LNCaP clone FGC (cell line): ENCODE results near the gene LIFR.

Source experiments
- DNase-seq: peaks from one replicate; pipeline ENCODE4 v3.0.0-alpha.2; 2011; ENCODE audit warnings: low read depth
- H3K4me3 ChIP-seq: 2 replicates; pipeline ENCODE4 v1.5.1; 2011; ENCODE audit warnings: mild to moderate bottlenecking, low read depth, low read length, control low read depth
- CTCF ChIP-seq: IDR thresholded peaks from 2 replicates; pipeline ENCODE4 v1.5.1; 2012; ENCODE audit warnings: mild to moderate bottlenecking; ENCODE audit not compliant: control insufficient read depth, insufficient read depth; ENCODE audit errors: extremely low read depth

Gene LIFR

GRCh38 chr5:38497946-38498345, 58.5 kb downstream of the LIFR start:
- no peak for DNase-seq
- no peak overlapping the region for H3K4me3 ChIP-seq
- TF ChIP-seq CTCF: peak; percentile 42

GRCh38 chr5:38494763-38495162, 61.7 kb downstream of the LIFR start:
- DNase-seq: no peak
- H3K4me3 ChIP-seq: no peak overlapping the region
- TF ChIP-seq CTCF: no peak

GRCh38 chr5:38494175-38494574, 62.3 kb downstream of the LIFR start:
- H3K4me3 ChIP-seq: no peak overlapping the region
- DNase-seq: no peak
- TF ChIP-seq CTCF: no peak

GRCh38 chr5:38483805-38484398, 72.5 kb downstream of the LIFR start:
- no peak for TF ChIP-seq CTCF
- H3K4me3 ChIP-seq: no peak overlapping the region
- no peak for DNase-seq

GRCh38 chr5:38479315-38479904, 77.0 kb downstream of the LIFR start:
- peak; percentile 45 for DNase-seq
- H3K4me3 ChIP-seq: no peak overlapping the region
- TF ChIP-seq CTCF: no peak

- TF ChIP-seq CTCF: no peak
- no peak for DNase-seq
- no peak overlapping the region for H3K4me3 ChIP-seq
These were observed 77.6 kb downstream of the LIFR start for GRCh38 chr5:38478878-38479277.

- no peak for DNase-seq
- TF ChIP-seq CTCF: no peak
- H3K4me3 ChIP-seq: no peak overlapping the region
These were observed 78.3 kb downstream of the LIFR start for GRCh38 chr5:38478166-38478565.
